ENCODE data around the gene DDX50.

Gene DDX50

DNA sequence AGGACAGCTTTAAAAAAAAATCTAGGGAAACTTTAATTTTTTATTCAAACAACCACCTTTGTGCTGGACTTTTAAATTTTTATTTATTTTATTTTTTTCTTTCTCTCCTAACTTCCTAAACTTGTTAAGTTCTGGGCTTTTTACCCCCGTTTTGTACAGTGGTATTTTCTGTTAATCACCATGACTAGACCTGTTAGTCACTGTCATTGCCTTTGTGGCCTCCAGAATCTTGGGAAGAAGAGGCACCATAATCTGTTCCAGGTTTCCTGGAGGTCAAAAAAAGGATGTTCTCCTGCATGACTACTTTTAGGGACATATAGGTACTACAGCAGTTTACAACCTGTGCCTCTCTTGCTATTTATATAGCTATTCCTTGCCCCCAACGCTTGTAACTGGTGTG is 31.1 kb upstream of the DDX50 start:
- DNase-seq (ENCODE audit: low read depth): no peak

DNA sequence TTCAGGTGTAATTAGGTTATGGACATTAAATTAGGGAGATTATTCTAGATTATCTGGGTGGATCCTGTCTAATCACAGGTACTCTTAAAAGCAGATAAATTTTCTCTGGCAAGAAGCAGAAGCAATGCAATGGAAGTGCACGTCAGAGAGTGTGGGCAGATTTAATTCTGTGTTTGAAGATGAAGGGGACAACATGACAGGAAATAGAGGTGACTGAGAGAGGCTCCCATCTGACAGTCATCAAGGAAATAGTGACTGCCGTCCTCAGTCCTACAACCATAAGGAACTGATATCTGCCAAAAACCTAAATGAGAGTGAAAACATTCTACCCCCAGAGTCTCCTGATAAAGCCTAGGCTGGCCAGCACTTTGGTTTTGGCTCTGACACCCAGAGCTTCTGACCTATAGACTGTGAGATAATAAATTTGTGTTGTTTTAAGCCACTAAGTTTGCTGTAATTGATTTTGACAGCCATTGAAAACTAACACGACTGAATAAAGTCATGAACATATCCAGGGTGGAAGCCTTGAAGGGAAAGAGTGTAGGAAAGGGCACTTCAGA is 30.5 kb upstream of the DDX50 start:
- TF ChIP-seq, protein P1, sequence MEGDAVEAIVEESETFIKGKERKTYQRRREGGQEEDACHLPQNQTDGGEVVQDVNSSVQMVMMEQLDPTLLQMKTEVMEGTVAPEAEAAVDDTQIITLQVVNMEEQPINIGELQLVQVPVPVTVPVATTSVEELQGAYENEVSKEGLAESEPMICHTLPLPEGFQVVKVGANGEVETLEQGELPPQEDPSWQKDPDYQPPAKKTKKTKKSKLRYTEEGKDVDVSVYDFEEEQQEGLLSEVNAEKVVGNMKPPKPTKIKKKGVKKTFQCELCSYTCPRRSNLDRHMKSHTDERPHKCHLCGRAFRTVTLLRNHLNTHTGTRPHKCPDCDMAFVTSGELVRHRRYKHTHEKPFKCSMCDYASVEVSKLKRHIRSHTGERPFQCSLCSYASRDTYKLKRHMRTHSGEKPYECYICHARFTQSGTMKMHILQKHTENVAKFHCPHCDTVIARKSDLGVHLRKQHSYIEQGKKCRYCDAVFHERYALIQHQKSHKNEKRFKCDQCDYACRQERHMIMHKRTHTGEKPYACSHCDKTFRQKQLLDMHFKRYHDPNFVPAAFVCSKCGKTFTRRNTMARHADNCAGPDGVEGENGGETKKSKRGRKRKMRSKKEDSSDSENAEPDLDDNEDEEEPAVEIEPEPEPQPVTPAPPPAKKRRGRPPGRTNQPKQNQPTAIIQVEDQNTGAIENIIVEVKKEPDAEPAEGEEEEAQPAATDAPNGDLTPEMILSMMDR (conservative IDR thresholded peaks at IDR 0.05; ENCODE audit: low read depth, low read length): no peak
- no peak for DNase-seq (ENCODE audit: low read depth)
- H3K4me3 ChIP-seq (ENCODE audit: low read depth, low read length): no peak overlapping the region

More for the DNA sequence above, 31.1 kb upstream of the DDX50 start:
- no peak overlapping the region for H3K4me3 ChIP-seq (ENCODE audit: low read depth, low read length)
- TF ChIP-seq, protein P1 (conservative IDR thresholded peaks at IDR 0.05; ENCODE audit: low read depth, low read length): no peak

DNA sequence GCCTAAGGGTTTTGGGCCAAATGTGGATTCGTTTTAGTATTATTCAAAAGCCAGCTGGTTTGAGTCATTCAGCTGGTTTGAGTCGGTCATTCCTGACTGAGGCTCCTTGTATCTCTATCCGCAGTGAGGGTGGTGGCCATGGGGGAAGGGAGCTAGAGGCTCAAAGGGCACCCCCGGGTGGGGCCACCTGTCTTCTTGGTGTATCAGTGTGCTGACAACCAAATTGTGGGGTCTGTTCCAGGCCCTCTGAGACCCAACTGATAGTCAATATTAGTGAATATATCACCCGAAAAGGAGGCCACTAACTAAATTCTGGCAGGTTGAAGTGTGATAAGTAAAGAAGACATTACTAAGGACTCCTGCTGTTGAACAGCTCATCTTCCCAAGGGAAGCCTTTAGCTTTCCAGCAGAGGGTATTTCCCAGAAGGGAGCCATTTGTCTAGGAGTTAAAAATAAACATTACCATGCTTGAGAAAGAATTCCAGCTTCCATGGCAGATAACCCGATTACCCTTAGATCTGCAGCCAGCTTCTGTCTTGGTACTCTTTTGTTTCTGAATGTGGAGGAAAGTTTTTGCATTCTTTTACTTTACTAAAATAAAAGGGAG is 29.9 kb upstream of the DDX50 start:
- H3K4me3 ChIP-seq (ENCODE audit: low read depth, low read length): no peak overlapping the region

DNA sequence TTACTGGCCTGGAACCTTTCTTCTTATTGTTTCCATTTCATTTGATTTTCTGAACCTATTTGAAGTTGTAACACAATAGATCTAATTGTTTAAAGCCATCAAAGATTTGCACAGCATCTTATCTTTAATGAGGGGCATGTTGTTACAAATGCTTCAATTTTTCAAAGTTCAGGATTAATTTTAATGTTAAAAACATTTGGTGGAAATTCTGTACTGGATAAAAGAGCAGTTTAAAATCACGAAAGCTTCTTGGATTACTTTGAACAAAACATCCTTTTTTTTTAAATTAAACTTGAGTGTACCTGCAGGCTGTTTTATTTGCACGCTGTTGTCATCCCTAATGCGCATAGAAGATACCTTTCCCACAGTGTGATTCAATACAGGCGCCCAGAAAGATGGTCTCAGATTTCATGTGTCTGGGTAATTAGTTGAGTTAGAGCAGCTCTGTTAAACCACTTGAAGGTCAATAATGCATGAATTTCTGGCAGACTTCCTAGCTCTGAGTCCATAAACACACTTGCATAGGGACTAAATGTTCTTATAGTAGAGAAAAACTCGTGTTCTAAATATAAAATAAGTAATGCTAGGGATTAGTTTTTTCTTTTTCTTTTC is 29.3 kb upstream of the DDX50 start:
- TF ChIP-seq, protein P1 (conservative IDR thresholded peaks at IDR 0.05; ENCODE audit: low read depth, low read length): no peak
- no peak overlapping the region for H3K4me3 ChIP-seq (ENCODE audit: low read depth, low read length)
- peak; percentile 98 for DNase-seq (ENCODE audit: low read depth)

More for the DNA sequence above, 29.9 kb upstream of the DDX50 start:
- peak; percentile 70 for DNase-seq (ENCODE audit: low read depth)
- TF ChIP-seq, protein P1 (conservative IDR thresholded peaks at IDR 0.05; ENCODE audit: low read depth, low read length): no peak

DNA sequence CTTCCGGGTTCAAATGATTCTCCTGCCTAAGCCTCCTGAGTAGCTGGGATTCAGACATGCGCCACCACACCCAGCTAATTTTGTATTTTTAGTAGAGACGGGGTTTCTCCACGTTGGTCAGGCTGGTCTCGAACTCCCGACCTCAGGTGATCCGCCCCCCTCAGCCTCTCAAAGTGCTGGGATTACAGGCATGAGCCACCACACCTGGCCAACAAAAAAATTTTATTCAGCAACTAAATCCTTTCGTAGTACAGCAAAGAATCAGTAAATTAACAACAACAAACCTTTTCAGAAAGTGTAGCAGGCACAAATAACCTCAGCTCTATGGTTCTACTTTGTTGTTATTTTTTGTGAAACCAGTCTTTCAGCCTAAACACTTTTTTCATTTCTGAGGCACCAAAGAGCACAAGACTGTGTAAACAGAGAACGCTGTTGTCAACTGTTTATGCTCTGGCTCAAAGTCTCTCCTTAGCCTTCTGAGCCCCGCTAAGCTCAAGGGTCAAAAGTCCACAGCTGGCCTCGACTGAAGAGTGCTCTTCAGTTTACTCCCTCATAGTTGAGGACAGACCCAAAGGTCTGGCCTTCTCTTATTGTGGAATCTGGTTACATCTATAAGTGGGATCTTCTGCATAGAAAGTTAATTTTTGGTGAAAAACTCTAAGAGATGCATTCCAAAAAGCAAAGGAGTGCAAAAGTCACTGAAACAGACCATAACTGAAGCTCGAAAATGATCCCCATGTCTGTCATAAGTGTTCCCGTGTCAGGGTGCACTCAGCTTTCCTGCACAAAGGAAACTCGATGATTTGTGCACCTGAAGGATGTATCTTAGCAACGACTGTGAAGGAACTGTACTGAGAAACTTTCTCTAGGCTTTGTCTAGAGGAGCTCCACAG is 24.6 kb upstream of the DDX50 start:
- TF ChIP-seq, protein P1 (conservative IDR thresholded peaks at IDR 0.05; ENCODE audit: low read depth, low read length): no peak

DNA sequence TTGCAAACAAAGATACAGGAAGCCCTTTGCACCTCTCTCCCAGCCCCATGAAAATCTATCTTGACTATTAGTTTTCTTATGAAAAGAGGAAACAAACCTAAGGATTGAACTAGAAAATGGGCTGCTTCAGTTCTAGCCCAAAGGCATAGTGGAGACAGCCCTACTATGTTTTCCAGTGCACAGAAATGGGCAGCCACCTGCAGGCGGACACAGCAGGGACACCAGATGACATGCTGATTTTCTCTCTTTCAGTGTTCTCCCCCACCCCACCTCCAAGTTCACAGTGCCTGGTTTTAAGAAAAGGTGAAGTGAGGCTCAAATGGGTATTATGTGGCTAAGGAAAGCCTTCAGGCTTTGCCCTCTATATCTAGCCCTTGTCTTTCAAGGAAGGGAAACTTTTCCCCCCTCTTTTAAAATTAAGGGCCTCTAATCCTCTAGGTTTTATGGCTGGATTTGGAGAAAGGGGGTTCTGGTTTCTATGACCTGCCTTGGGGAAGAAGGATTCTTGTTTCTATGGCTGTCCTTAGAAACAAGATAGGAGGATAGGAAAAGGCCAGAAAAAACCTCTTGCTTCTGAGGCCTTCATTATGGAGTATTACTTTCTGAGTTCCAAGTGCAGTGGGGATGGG is 23.5 kb upstream of the DDX50 start:
- DNase-seq (ENCODE audit: low read depth): no peak
- no peak overlapping the region for H3K4me3 ChIP-seq (ENCODE audit: low read depth, low read length)
- TF ChIP-seq, protein P1 (conservative IDR thresholded peaks at IDR 0.05; ENCODE audit: low read depth, low read length): no peak

More for the DNA sequence above, 24.6 kb upstream of the DDX50 start:
- DNase-seq (ENCODE audit: low read depth): peak; percentile 45
- no peak overlapping the region for H3K4me3 ChIP-seq (ENCODE audit: low read depth, low read length)

Measured in choroid plexus epithelial cell (primary cell).